HG03097 (cell line): ENCODE data around the gene TNF.
A peak's percentile ranks its signal among the peaks of the same experiment; 100 is the strongest.
"Not testable (repeated sequence)": the region's sequence is repeated elsewhere in the genome, so short reads cannot be mapped to it uniquely, and the experiment has no call there.

Source experiments
- ATAC-seq: cut with Tn5 transposase; IDR thresholded peaks from one replicate; pipeline ENCODE4 v1.9.1; 2021; ENCODE audit not compliant: unreplicated experiment, low FRiP score

The TNF gene

DNA sequence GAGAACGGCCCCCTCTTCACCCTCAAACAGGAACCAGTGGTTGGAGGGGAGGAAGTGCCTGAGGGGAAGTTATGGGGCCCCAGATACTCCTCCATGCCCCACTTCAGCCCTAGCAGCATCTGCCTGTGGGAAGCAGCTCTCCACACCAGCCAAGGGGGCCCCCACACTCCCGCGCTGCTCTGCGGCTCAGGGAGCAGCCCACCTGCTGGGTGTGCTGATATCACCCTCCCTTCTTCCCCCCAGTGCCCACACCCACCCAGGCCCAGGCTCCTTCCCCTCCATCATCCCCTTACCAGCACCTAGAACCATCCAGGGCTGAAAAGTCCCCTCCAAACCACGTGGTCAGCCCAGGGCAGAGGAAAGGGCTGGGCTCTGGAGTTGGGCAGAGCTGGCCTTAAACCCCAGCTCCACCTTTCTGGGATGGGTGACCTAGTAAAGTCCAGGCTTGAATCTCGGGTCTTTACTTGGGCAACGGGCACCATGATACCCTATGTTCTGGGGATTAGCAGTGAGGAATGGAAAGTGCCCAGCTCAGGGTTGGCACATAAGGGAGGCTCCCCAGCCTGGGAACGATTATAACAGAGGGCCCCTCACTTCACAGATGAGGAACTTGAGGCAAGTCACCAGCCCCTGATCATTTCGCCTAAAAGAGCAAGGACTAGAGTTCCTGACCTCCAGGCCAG is 11.4 kb downstream of the TNF start:
- ATAC-seq, result no peak

DNA sequence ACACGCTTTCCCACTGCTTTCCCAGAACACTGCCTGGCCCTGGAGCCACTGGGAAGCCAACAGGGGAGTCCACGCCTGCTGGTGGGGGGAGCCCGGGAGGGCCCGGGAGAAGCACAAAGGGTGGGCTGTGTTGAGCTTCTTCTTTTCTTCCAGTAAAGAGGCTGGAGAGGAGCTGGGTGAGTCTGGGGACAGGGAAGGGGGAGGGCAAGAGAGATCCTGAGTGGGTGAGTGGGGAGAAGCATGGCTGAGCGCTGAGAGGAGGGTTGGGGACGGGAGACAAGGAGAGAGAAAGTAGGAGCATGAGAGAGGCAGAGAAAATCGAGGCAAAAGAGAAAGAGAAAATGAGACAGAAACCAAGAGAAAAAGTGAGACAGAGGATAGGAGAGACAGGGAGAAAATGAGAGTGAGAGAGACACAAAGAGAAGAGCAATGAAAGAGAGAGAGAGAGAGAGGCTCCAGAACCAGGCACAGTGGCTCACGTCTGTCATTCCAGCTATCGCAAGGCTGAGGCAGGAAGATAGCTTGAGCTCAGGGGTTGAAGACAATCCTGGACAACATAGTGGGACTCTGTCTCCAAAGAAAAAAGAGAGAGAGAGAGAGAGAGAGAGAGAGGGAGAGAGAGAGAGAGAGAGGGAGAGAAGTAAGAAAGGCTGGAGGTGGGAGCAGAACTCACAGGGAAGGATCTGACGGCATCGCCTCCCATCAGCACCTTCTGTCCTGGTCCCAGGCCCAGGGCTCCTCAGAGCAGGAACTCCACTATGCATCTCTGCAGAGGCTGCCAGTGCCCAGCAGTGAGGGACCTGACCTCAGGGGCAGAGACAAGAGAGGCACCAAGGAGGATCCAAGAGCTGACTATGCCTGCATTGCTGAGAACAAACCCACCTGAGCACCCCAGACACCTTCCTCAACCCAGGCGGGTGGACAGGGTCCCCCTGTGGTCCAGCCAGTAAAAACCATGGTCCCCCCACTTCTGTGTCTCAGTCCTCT is 12.7 kb downstream of the TNF start:
- no peak for ATAC-seq

DNA sequence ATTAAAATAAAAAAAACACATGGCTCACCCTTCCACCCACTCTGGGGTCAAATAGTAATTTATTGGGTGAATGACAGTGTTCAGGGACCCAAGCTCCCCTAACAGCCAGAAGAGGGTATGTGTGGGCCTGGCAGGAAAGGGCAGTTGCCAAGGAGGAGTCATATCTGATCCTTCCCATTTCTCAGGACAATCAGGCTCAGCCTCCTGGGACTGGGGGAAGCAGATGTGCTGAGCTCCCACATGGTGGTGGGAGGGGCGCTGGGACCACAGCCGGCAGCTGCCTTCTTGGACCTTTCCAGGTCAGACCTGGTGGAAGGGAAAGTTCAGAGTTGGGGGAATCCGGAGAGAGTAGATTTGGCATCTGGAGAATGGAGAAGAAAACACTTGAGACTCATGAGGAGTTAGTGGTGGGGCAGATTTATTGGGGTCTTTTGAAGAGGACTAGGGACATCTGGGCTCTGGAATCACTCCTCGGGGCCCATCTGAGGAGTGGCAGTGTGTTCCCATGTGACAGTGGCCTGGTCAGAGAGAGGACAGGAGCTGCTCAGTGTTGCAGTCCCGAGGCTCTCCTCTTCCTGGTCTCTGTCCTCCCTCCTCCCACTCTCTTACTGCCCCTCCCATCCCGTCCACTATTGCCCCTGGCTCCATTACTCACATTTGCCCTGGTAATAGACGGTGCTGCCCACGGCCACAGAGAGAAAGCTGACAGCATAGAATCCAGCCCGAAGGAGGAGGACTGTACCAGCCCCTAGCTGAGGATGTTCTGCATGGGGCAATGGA is 13.7 kb downstream of the TNF start:
- no peak for ATAC-seq

DNA sequence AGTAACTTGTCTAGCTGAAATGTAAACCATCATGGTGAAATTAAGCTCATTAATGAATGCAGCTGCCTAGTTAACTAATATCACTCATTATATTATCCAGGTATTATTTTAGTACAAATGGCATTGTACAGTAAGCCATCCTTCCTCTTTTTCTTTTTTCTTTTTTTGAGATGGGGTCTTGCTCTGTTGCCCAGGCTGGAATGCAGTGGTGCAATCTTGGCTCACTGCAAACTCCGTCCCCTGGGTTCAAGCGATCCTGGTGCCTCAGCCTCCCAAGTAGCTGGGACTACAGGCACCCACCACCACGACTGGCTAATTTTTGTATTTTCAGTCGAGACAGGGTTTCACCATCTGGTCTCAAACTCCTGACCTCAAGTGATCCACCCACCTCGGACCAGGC is 15.3 kb downstream of the TNF start:
- not testable (repeated sequence) for ATAC-seq

DNA sequence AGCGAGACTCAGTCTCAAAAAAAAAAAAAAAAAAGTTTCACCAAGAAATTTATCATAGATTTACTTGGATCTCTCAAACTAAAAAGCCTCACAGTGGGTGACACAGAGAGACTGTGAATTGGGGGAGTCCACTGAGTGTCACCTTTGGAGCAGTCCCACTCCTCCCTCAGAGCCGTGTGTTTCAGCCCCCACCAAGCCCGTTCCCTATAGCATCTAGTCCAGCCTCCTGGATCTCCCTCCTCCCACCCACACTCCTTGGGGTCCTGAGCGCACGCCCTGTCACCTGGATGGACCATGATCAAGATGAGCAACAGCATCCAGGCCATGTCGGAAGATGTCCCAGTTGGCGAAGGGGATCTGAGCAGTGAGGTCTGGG is 17.0 kb downstream of the TNF start:
- ATAC-seq, result no peak

DNA sequence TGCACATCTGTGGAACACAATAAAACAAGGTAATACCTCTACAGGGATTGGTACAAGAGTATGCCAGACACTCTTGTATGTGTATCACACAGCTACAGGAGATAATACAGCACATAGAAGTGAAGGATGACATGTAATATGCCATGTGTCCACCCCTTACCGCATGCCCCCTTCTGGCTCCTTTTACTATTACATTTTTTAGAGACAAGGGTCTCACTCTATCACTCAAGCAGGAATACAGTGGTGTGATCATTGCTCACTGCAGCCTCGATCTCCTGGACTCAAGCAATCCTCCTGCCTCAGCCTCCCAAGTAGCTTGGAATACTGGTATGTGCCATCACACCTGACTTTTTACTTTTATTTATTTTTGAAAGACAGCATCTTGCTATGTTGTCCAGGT is 21.6 kb downstream of the TNF start:
- ATAC-seq, result no peak

DNA sequence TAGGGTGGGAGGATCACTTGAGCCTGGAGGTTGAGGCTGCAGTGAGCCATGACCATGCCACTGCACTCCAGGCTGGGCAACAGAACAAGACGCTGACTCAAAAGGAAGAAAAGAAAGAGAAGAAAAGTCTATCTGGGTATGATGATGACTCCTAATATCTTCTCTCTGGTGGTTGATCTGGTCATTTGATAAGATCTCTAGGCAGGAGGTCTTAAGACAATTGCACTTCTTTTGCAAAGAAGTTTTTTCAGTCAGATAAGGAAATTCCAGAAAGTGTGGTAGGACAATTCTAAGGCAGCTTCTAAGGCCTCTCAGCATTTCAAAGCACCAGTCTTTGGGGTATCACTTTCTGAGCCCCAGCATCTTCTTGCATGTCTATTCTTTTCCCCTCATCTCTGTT is 32.0 kb downstream of the TNF start:
- ATAC-seq, result no peak

DNA sequence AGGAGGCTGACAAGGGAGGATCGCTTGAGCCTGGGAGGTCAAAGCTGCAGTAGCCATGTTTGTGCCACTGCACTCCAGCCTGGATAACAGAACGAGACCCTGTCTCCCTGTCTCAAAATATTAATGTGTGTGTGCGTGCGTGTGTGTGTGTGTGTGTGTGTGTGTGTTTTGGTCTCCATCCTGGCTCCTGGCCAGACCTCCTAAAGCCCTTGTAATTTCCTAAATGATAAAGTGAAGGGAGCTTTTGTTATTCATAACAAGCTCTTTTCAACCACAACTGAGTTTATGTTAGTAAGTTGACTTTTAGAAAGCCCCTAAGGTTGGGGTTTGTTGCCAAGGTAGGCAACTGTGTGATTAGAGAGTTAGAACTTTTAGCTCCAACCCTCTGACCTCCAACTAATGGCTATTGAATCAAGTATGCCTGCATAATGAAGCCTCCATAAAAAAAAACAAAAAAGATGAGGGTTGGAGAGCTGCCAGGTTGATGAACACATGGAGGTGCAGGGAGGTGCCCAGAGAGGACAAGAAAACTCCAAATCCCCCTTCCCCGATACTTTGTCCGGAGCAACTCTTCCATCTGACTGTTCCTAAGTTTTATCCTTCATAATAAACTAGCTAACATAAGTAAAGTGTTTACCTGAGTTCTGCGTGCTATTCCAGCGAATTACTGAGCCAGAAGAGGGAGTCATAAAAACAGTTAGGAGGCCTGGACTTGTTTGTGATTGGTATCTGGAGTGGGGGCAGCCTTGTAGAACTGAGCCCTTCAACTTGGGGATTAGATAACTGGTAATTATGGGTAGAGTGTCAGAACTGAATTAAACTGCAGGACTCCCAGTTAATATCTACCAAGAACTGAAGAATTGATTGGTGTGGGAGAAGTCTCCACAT is 34.4 kb downstream of the TNF start:
- ATAC-seq, result no peak

DNA sequence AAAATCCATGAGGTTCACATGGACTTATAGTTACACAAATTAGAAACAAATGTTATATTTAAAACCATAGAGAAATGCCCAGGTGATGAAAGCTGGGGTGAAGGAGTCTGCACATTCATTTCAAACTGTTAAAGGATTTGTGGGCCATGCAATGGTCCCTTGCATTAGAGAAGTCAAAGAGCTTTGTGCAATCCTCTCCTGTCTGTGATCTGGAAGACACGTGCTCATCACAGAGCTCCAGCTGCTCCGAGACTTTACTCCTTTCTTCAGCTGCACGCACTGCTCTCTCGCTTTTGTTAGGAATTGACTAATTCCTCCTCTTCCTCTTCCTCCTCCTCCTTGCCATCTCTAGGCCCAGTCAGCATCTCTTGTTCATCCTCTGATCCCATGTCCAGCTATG is 35.6 kb downstream of the TNF start:
- no peak for ATAC-seq

DNA sequence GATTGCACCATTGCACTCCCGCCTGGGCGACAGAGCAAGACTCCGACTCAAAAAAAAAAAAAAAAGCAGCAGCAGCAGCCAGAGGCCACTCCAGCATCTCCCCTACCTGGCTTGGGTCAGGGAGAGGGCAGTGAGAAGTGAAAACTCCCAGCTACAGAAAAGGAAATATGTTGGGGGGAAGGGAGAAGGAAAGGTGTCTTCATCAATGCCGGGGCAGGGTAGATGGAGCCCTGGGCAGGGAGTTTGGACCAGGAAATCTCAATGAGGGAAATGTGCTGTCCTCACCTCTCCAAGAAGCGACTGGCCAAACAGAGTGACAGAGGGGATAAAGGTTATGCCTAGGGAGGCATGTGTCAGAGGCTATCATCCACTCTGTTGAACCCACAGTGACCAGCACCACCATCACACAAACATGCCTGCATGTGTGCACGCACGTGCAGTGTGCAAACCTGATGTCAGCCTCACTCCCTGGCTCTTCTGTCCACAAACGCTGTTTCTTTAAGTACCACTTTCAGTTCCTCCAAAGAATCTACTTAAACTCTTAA is 38.8 kb downstream of the TNF start:
- ATAC-seq, result no peak

DNA sequence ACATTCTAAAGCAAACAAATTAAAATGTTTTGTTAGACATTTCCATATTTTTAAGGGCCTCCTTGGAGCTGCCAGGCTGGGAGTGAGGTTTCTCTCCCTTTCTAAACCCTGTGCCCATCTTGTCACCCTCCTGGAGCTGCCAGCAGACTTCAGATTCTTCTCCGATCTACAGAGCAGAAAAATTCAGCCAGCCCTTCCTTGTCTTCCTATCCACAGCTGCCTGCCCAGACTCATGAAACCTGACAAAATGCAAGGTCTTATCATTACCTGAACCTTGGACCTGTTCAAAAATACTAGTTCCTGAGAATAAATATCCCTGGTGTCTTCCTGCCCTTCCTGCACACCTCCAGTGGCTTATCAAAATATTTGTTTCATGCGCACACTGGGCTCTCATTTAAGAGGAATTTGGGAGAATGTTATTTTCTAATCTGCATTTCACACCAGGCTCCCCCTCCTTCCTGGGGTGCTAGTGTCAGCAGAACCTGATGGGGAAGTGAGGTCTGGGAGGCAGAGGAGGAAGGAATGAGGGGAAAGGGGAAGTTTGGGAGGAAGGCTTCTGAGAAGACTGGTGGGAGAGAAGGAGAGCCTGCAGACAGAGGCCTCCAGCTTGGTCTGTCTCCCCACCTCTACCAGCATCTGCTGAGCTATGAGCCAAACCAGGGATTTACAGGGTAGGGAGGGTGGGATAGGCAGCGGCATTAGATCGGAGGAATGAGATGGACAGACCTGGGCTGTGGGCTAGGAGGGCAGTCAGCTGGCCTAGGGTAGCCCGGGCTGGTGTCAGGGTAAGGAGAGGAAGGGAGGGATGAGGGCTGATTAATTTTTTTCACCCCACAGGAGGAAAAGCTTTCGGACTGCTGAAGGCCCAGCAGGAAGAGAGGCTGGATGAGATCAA is 39.6 kb downstream of the TNF start, which contains the start of gene AIF1:
TSS of gene AIF1 (plus strand) at position 551 of the 895 bp plus-strand sequence. CDS start at position 647, 96 bp downstream.
- no peak for ATAC-seq

DNA sequence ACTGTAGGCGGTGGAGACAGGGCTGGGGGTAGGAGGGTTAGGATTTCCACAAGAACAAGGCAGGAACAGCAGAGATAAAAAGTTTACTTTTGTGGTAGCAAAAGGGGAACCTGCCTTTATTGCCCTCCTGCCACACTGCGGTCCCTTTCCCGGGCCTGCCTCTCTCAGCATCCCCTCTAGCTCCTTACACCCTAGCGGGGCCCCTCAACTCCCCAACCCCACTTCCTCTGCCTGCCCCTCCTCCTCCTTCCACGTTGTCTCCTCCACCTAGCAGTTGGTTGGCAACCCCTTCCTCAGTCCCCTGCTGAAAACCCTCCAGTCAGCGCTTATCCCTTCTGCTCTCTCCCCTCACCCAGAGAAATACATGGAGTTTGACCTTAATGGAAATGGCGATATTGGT is 40.4 kb downstream of the TNF start:
- ATAC-seq, result no peak

DNA sequence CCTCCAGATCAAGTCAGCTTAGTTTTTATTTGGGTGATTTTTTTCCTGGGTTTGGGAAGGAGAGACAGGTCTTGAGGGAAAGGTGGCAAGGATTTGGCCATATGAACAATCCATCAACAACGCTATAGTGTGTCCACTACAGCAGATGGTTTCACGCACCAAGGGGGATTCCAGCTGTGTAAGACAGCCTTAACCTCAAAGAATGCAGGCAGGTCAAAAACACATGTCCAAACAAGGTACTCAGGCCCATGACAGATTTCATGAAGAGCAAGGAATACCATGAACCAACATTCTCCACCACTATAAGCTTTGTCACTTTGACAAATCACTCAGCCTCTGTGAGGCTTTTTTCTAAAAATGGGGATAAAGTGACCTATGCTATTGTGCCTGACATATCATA is 41.6 kb downstream of the TNF start:
- ATAC-seq, result no peak

DNA sequence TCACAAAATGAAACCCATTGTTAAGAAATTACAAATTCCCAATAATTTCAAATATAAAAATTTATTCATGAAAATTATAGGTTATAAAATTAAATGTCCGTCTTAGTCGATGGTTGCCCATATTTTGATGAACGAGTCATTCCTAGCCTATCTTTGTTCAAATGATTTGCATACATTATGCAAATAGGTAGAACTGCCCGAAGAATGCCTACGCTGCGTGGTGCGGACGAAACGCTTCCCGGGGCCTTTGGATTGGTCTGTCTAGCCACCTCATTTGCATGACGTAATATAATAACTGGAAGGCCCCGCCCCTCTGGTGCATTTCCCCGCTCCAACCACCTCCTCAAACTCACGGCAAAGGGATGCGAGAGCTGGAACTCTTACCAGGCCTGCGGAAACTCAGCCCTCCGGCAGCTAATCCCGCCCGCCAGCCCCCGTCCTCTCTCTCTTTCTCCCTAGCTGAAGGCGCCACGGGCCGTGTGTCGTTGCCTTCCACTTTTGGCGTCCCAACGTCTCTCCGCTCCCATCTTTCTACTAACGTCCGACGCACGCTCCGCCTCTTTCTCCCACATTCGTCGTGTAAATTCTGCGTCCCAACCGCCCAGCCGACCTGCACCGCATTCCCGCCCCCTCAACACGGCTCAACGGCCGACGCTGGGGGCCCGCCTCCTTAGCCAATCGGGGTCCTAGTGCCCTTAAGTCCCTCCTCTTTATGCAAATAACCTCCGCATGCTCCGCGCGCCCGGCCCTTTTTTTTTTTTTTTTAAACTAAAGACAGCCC is 44.6 kb downstream of the TNF start:
- peak; percentile 76 for ATAC-seq

DNA sequence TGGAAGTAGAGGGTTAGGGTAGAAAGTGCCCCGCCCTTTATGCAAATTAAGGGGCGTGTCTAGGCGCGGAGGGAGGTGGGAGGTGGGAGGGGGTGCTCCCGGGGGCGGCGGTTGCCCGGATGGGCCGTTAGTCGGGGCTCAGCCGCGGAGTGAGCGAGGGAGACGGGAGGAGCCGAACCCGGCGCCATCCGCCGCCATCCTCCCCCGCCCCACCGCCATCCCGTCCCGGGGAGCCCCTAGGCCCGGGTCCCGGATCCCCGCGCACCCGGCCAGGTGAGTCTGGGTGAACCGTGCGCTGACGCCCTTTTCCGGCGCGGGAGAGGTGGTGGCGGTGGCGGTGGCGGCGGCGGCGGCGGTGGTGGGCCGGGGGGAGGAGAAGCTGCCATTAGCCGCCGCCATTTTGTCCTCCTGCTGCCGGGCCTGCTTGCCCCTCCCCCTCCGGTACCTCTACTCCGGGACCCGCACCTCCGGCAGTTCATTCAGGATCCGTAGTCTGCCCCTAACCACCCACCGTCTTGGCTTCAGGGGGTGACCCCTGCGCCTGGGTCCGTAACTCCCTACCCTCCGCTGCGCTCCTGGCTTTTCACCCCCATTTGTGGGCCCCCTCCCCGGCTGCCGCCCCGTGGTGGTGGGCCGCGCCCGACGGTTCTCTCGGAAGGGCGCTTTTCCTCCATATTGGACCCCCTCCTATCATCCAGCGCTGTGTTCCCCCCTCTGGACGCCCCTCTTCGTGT is 45.4 kb downstream of the TNF start, which contains the start of gene PRRC2A:
TSS of gene PRRC2A (plus strand) at position 130 of the 734 bp plus-strand sequence. CDS start 2,075 bp downstream, outside the sequence.
- peak; percentile 55 for ATAC-seq

DNA sequence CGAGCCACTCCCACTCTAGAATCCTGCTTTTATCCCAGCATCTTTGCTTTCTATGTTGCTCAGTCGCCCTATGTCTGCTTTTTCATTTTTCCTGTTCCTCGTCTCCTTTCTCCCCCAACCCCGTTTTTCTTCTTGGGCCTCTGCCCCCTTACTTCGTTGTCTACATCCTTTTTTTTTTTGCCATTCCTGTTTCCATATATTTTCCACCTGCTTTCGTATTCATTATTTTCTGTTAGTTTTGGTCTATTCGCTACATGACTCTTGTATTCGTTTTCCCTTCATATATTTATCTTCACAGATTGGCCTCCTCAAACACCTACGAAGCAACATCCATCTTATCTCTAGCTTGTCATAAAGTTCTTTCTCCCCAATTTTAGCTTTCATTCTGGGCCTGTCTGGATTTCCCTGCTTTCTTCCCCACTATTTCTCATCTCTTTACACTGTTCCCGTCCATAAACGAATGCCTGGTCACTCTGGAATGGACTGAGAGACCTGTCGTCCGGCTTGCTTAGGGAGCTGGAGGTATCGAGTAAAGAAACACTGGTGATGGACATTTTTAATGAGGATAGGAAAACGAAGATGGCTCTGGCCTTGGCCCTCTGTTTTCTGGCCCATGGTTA is 46.1 kb downstream of the TNF start:
- peak; percentile 1 for ATAC-seq

DNA sequence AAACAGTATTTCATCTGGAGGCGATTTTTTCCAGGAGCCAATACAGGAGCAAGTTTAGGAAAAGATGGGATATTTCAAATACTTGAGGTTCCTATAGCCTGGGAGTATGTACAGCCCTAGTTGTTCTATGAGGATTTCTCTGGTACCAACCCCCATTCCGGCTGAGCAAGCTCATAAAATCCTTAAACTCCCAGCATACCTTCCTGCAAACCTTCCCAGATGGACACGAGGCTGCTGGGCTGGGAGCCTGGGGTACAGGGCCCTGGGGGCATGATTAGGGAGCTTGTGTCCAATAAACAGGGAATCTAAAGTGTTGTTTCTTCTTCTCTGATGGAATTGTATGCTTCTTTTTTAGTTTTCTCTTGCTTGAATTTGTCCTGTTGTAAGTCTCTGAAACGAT is 46.6 kb downstream of the TNF start:
- ATAC-seq, result no peak
